GM21390 (cell line): ENCODE results near the gene DDX25.

ENCODE experiments used
- ATAC-seq: cut with Tn5 transposase; IDR thresholded peaks from one replicate; pipeline ENCODE4 v1.9.1; 2021; ENCODE audit not compliant: unreplicated experiment

Gene DDX25

DNA sequence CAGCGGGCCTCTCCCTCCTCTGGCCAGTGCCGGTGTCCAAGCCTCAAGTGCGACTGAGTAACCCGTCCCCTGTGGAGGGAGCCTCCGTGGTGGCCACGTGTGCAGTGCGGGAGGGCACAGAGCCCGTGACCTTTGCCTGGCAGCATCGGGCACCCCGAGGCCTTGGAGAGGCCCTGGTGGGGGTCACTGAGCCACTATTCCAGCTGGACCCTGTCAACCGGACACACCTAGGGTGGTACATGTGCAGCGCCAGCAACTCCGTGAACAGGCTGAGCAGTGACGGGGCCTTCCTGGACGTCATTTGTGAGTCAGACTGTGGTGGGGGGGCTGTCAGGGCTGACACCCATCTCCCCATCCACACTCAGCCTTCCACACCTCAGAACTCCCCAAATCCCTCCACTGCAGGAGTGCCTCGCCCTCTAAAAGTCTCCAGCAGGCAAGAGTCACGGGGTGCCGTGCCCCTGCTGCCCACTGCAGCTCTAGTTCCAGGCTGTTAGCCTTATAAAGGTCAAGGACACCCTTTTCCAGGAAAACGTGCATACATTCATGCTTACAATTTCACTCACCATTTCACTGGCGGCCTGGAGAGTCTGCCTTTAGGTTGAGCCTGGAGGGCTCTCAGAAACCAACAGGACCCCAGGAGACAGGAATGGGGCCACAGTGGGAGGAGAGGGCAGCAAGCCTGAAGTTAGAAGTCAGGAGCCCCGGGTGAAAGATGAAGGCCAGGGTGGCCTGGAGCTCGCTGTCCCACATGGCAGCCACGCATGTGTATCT lies 44.2 kb downstream of the DDX25 start:
- no peak for ATAC-seq

DNA sequence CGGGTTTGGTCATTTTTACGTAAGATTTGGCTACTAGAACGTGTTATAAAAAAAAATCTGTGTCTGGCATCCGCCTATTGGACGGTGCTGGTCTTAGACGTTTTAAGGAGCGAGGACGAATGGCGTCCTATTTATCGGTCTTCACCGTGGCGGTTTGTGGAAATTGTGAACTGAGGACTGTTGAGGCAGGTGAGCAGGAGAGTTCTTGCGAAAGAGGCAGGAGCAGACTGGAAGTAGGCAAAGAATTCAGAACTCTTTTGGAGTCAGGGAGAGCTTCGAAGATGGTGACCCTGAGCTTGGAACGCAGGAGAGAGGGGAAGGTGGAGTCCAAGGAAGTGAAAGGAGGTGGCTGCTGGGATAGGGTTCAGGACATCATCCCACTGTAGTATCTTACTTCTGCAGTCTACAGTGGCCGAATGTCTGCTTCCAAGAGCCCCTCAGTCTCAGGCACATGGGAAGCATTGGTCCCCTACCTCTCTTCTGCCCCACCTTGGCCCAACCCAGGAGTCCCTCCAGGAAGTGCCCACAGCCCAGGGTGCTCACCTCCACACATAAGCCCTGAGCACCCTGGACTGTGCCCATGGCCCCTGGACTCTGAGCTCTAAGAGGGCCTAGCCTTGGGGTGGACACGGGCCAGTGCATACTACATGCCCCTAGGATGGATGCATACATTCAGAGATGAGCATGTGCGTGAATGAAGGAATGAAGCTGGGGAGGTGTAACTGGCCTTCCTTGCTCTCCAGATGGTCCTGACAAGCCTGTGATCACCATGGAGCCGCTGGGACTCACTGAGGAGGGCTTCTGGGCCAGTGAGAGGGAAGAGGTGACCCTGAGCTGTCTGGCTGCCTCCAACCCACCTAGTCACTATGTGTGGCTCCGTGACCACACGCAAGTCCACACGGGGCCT lies 45.2 kb downstream of the DDX25 start:
- ATAC-seq, result no peak

DNA sequence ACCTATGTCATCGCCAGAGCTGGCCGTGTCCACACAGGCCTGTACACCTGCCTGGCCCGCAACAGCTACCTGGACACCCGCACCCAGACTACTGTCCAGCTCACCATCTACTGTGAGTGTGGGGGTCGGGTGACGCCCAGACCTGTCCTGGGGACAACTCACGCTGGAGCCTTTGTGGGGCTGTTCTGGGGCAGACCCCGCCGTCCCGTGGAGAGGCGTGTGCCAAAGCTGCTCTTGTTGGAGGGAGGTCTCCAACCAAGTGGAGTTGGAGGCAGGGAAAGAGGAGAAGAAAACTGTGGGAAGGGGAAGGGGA lies 45.8 kb downstream of the DDX25 start:
- no peak for ATAC-seq

DNA sequence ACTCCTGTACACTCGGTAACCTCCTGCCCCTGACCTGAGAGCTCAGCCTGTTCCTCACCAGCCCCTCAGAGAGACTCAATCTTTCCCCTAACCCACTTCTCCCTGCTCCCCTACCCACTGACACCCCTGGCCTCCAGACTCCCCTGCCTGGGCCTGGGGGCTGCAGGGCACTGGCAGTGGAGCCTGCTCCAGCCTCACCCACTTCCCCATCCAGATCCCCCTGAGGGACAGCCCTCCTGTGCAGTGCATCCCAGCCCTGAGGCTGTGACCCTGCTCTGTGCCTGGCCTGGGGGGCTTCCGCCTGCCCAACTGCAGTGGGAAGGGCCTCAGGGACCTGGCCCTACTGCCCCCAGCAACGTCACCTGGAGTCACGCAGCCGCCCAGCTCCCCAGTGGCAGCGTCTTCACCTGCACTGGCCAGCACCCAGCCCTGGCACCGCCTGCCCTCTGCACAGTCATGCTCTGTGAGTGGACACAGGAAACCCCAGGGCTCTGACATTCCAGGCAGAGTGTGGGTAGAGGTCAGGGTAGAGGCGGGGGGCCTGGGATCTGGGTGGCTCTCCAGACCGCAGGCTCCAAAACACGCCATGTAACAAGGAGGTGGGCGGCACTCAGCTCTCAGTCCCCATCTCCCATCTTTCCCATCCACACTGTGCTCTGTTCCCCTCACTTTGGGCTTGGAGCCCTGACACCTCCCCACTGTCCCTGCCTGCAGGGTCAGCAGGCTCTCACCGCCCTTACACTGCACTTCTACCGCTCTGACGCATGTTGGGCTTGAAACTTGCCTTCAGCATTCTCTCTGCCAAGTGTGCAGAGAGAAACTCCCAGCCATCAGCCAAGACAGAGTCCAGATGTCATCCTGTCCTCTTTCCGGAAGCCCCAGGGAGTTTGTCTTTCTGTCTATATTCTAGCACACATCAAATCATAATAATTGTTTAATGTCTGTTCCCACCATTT lies 46.7 kb downstream of the DDX25 start:
- no peak for ATAC-seq

DNA sequence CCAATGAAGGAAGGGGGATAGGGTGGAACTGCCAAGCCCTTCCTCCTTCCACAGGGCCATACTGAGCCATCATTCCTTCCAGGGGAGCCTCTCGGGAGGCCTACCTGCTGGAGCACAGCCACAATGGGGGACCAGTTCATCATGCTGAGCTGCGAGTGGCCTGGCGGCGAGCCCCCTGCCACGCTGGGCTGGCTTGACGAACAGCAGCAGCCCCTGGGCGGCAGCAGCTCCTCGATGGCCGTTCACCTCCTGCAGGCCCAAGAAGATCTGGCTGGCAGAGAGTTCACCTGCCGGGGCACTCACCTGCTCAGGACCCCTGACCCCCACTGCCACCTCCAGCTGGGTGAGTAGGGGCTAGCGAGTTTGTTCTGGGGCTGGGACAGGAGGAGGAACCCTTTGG lies 47.4 kb downstream of the DDX25 start:
- no peak for ATAC-seq

DNA sequence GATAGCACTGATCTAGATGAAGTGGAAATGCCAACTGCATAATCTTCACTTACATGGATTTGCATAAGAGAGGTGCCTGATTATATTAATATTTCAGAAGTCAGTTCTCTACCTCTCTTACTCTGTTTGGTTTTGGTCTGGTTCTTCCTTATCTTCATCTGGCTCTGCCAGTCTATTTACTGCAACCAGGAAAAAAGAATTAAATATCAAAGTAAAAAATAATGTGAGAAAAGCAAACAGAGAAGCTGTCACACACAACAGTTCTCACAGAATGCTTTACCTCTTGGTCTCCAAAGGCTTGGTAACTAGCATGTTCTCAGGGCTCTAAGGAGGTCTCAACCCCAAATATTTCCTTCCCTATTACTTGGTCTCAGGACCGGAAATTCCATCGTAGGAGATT lies 48.3 kb downstream of the DDX25 start:
- no peak for ATAC-seq

DNA sequence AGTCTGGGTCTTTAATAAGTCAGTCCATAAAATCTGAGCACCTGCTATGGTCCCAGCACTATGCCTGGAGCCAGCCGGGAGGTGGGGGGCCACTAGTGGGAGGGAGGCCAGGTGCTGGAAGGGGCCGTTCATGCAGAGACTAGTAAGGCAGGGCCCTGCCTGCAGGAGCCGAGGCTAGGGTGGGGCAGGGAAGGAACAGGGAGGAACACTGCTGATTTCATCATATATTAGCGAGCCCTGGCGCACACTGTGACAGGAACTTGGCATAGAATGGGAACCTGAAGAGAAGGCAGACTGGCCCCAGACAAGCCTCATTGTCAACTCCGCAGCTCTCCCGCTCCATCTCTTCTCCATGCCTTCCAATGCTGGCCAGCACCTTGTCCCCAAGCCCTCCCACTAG lies 48.7 kb downstream of the DDX25 start:
- no peak for ATAC-seq

DNA sequence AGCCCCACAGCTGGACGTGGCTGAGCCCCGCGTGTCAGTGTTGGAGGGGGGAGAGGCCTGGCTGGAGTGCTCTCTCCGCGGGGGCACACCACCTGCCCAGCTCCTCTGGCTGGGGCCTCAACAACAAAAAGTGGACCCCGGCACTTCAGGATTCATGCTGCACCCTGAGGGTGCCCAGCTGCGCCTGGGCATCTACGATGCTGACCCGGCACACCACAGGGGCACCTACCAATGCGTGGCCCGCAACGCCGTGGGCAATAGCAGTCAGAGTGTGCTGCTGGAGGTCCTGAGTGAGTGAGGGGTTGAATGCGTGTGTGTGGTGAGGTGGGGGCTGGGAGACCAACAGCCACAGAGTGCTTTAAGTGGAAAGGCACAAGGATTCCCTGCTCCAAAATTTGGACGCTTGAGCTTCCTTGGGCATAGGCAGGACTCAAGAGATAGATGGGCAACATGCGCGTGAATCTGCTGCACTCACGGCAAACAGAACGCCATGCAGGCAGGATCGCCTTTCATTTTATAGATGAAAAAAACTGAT lies 49.2 kb downstream of the DDX25 start:
- ATAC-seq, result no peak

DNA sequence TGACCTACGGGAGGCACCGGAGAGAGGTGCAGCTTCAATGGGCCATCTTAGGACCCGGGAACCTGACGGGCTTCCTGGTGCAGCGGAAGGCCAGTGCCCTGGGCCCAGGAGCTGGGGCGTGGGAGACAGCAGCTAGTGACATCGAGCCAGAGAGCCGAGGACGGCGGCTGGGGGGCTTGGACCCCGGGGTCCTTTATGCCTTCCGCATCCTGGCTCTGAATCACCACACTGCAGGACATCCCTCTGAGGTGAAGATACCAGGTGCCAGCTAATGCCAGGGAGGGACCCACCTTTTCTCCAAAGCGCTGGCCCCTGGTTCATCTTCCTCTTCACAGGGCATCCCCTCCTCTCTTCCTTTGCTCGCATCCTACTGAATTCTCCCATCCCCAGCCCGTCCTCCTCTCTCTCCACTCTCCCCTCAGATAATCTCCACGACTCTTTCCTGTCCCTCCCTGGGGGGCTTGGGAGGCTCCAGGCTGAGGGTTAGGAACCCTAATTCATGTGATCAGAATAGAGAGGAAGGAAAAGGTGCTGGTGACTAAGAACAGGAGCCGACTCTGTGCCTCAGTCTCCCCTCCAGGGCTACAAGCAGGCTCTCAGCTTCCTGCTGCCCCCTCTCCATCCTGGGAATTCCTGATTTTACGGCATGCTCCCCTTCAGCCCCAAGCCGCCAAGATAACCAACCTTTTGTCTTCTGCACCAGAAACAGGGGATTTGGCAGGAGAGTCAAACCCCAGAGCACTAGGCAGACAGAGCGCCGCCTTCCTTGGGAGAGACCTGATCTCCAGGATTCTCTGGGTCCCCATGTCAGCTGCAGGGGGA lies 50.0 kb downstream of the DDX25 start:
- ATAC-seq, result no peak

DNA sequence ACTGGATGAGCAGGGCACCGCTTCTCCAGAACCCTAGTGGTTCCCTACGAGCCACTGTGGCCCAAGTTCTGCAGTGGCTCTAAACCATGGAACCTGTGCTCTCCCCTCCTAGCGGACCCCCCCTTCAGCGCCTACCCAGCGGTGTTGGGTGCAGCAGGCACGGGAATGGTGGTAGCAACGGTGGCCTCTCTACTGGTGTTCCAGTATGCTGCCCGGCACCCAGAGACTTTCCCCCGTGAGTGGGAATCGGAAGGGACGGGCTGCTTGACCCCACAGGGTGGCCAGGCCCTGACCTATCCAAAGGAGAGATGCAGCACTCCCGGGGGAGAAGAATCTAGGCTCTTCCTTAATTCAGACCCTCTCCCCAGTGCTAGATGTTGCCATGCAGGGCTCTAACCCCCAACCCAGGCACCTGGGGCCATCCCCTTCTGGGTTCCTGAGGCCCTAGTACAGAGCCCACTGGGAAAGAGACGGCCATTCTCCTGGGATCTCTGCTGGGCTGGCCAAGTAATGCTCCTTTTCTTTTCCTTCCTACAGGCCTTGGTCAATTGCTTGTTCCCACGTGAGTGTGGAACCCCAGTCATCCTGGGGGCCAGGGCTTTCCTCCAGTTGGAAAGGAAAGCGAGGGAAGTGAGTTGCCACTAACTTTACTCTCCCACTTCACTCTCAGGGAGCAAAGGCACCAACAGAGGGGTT lies 50.8 kb downstream of the DDX25 start:
- ATAC-seq, result no peak

DNA sequence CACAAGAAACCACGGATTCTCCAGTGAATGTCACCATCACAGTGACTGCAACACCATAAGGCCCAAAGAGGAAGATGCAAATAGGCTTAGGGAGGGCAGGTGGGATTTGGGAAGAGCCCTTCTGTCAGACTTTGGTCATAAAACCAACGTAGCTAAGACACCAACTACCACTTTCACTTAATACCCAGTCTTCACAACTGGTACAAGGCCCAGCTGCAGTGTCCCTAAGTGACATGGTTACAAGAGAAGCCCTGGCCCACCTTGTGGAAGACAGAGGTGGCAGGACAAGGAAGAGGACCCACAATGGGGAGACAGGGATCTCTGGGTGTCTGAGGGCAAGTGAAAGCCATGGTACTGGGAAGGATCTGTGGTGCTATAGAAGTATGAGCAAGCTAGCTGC lies 51.5 kb downstream of the DDX25 start:
- no peak for ATAC-seq

DNA sequence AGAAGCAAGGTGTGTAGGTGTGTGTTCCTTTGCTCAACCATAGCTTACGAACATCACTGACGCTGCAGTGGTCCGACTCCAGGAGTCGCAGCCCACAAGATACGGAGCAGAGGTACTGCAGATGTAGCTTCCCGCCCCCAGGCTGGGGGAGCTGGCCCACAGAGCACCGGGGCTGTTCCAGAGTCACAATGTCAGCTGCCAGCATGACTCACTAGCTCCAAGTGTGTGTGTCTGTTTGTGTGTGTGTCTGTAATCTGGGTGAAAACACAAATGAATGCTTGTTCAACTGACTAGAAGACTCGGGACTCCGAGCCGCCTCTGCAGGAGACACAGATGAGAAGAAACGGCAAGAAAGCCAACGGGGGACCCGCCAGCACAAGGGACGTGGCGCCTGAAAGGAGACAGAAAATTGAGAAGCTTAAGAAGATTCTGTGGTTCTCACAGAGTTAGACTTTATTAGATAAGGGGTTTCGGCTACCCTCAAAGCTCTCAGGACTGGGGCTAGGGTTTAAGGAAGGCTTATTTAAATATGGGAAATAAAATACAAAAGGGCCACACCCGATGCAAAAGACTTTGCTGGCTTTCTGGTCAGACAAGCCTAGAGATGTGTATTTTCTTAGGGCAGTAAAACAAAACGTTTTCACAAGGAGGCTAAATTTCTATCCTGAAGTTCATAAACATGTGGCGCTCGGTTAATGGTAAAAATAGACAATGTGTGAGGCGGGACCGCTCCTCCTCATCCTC lies 52.3 kb downstream of the DDX25 start:
- ATAC-seq, result no peak

DNA sequence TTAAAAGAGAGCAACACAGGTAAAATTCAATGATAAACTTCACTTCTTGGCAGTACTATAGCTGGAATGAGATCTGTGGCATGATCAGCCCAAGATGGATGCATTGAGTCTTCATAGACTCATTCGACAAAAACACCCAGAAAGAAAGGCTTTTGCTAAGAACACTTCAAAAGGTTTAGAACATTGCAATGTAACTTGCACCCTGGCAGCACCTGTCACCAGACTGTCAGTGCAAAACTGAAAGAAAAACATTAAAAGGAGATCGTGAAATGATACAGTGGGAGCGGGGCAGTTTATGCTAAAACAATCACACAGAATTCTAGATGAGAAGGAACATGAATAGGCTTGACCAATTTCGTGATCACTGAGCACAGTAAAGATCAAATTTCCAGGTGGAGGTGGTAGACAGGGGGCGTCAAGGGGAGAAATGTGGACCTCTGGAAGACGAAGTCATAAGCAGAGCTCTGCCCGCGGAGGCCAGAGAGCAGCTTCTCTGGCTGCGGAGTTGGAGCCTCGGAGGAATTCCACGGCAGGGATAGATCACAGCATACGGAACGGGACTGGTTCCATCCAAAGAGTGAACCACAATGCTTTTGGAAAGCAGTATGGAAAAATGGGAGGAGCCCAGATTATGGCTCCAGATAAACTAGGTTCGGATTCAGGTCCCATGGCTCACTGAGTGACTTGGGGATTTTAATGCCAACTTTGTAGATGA lies 53.5 kb downstream of the DDX25 start:
- no peak for ATAC-seq

DNA sequence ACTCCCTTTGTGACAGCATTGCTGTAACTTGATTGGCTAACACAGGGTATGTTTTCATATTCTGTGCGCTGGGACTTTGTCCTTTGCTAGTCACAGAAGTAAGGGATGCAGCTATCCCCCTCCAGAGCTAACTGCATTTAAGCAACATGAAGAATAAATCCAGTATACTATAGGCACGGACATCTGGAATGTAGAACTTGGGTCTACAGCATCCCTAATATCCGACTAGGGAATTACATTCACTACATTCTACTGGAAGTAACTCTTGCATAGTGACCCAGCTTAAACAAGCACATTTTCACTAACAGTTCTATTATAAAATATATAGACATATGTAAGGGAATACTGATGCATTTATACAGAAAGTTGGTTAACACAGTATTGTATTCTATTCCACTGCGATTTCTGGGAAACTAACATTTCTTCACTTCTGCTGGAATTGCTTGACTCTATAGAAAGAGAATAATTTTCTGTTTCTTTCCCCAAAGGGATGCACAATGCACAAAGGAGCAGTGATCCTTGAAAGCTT lies 54.6 kb downstream of the DDX25 start:
- no peak for ATAC-seq

DNA sequence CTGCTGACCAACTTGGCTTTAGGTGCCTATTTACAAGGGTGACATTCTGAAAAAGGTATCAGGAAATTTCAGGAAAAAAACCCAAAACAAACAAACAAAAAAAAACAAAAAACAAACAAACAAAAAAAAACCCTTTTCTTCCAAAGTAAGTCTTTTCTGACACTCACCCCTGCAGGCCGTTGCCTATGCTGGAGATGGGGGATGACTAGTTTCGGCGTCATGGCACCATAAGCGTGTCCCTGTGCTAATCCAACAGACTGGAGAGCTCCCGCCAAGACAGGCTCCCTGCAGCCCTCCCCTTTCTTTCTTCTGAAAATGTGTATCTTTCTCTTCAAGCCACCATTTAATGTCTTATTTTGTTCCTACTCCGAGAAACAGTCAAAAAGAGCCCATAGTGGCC lies 55.2 kb downstream of the DDX25 start:
- no peak for ATAC-seq

DNA sequence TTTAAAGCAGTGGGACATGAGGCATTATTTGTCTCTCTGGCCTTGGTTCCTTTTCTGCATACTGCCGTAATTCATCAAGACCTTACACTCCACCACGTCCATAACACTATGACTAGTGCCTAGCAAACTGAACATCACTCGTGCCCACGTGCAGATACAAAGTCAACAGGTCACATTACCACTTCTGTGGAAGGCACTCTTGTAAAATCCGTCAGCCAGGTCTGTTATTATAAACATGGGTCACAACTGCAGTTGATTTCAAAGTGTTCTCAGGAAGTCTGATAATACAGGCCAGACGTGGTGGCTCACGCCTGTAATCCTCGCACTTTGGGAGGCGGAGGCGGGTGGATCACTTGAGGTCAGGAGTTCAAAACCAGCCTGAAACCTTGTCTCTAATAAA lies 55.6 kb downstream of the DDX25 start:
- ATAC-seq, result no peak

DNA sequence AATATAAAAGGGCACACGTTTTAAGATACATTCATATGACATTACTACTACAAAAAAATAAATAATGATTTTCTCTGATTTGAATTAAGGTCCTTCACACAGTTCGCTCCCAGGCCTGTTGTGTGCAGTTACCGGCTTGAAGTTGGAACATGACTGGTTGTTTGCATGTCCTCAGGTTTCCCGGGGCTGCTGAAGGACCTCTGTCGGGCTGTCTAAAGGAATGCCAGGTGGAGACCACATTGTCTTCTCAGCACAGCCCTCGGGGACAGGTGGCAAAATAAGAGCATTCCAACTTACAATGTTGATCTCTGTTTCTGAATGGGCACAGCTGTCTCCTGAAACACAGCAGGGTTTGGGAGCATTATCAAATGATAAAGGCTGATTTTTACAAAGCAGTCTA lies 56.5 kb downstream of the DDX25 start:
- ATAC-seq, result no peak

DNA sequence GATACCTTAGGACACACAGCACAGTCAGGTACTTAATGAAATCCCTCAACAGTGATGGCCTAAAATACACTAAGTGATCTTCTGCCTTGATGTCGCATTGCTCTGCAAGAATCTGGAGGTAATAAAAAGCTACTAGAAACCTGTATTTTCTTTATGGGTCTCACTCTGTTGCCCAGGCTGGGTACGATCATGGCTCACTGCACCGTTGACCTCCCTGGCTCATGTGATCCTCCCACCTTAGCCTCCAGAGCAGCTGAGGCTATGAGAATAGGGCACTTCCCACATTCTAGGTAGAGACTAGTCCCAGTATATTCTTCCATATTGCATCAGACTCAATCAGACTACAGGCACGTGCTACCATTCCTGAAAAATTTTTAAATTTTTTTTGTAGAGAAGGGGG lies 63.2 kb downstream of the DDX25 start:
- no peak for ATAC-seq
